NCI-H345 treated with DMSO at 0.1 percent for 48 hours (cell line): ENCODE results near the gene ATAD3A.
A peak's percentile ranks its signal among the peaks of the same experiment; 100 is the strongest.

ENCODE experiments used
- DNase-seq: peaks from one replicate; lab custom pipeline; 2025; ENCODE audit not compliant: unreplicated experiment; lab: John Stamatoyannopoulos, UW

ATAD3A gene

DNA sequence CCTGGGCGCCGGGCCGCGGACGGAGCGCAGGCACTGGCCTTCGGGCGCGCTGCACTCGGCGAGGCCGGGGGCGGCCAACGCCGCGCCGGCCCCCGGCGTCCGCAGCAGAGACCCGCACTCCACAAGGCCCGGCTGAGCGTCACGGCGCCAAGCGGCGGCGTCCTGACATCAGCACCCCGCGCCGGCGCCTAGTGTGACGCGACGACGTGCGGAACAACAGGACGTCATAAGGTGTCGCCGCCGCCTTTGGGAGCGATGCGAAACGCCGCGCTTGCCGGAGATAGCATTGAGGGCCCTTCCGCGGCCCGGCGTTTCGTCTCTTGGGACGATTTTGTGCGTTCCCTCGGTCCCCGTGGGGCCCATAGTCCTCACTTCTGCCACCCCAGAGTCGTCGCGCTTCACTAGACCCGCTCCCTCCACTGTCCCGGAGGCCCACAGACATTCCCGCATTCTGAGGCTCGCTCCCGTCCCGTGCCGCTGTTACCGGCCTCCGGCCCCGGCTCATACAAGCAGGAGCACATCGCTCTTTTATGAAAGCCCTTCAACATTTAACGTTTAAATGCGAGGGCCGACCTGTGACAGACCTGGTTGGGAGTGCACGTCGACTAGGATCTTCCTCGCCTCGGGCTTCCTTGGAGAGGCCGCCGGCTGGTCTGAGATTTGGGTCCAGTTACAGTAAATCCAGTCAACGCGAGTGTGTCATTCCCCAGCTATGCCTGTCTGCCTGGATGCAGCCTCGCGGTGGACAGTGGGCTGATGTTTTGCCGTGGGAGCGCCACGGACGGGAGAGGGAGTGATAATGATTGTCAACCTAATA is 63.0 kb downstream of the ATAD3A start, which contains the start of gene SSU72:
Gene SSU72 (minus strand): TSS at position 143 of the 817 bp plus-strand sequence. CDS start 306 bp downstream, outside the sequence.
- peak; percentile 78 for DNase-seq

DNA sequence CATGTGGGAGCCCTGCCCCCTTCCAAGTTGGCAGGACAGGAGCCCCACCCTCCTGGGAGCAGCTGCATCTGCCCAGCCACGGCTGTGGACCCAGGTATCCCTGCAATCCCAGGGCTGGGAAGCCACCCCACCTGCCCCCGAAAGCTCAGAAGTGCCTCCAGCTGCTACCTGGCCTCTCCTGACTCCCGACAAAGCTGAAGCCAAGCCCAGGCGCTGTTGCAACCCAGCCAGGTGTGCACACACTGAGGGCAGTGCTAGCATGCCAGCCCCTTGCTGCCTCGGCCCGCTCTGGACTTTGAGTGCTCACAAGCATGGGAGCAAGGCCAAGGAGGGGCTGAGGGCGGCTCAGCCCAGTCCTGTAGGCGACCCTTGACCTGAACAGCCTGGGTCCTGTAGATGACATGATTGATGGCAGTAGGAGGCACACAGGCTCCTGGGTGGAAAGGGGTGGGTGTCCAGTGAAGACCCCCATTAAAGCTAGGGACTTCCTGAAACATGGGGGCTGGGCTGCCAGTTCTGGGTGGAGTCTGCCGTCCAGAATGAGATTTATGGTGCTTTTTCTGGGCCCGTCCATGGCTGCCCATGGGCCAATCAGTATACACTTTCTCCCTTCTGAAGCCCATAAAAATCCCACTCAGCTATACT is 65.5 kb downstream of the ATAD3A start:
- no peak for DNase-seq

DNA sequence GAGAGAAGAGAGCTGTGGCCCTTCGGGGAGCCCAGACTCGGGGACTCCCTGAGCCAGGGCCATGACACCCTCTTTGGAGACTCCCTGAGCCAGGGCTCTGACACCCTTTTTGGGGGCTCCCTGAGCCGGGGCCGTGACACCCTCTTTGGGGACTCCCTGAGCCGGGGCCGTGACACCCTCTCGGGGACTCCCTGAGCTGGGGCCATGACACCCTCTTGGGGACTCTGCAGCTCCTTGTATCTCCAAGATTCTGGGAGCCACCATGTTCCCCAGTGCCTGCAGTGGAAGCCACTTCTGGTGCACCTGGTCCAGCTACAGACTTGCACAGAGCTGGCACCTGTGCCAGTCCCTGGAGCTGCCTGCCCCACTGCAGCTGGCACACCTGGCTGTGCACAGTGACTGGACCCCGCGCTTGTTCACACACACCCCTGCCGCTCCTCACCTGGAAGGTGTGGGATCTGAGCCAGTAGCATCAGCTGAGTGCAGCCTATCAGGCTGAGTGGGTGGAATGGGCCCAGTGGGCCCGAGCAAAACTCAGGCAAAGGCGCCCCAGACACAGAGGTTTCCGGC is 66.5 kb downstream of the ATAD3A start:
- no peak for DNase-seq

DNA sequence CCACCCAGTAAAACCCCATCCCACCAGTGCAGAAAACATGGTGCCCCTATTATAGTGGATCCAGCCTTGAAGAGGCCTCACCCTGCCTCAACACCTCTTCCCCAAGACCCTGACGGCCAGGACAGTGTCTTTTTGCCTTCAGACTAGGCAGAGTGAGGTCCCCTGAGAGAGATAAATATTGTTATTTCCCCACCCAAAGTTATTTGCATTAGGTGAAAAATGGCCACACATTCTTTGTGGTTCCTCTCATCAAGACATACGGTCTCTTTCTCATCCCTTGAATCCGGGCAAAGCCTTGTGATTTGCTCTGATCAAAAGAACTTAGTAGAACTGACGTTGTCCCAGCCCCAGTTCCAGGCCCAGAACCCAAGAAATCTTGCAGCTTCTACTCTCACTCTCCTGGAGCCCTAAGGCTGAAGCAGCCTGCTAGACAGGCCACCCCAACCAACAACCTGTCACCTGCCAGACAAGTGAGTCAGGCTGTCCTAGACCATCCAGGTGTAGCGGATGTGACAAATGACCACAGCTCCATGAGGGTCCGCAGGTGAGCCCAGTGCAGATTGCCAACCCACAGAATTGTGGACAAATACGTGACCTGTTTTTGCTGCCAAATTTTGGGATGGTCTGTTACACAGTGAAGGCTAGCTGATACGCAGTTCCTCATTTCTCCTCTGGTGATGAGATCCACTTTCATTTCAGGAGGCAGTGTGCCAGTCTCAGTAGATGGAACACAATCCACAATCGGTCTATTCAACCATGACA is 70.8 kb downstream of the ATAD3A start:
- no peak for DNase-seq

DNA sequence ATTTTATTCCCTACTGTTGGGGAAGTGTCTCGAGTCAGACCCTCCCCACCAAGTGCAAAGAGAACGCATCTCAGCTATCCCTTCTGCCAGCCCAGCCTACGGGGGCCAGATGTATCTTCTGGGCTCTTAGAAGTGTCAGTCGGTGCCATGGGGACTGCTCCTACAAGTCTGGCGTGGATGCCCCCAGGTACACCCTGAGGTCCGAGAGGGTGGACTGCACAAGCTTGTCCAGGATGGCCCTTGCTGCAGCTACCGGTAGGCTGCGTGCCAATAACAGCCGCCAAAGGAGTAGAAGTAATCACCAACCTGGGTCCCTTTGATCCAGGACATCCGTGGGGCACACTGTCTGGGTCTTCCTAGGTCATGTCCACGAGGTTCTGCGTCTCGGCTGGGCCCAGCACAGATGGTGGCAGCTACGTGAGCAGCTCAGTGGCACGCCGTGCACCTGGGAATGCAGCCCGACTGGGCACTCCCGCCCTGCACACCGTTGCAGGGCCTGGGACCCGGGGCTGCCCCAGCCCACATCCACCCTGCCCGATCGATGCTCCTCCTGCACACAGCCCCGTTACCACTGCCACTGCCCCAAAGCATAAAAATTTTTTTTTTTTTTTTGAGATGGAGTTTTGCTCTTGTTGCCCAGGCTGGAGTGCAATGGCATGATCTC is 71.5 kb downstream of the ATAD3A start:
- DNase-seq: no peak
